H9 (cell line): Measurements from ENCODE around the gene SCAF1. TPM values are rescaled to one million over a fixed set of nuclear protein-coding genes. Genes with fewer than 3 reads are reported as not detected.
A peak's percentile ranks its signal among the peaks of the same experiment; 100 is the strongest.

Experiments
- DNase-seq: peaks from one replicate; pipeline ENCODE4 v3.0.0-alpha.2; 2017
- H2AFZ ChIP-seq: one replicate; pipeline ENCODE4 v1.6.1; 2013; ENCODE audit warnings: mild to moderate bottlenecking, low read length, control low read depth, moderate library complexity
- H2AK5ac ChIP-seq: 2 replicates; pipeline ENCODE4 v1.6.1; 2013; ENCODE audit warnings: low read length, control low read depth, mixed read lengths; ENCODE audit not compliant: insufficient read length
- H2BK120ac ChIP-seq: one replicate; pipeline ENCODE4 v1.6.1; 2013; ENCODE audit warnings: low read depth, mild to moderate bottlenecking, low read length, control low read depth, inconsistent platforms; ENCODE audit not compliant: poor library complexity, severe bottlenecking
- H2BK12ac ChIP-seq: 2 replicates; pipeline ENCODE4 v1.6.1; 2013; ENCODE audit warnings: low read length, control low read depth, mixed read lengths, low read depth; ENCODE audit not compliant: insufficient read length
- H2BK15ac ChIP-seq: 2 replicates; pipeline ENCODE4 v1.6.1; 2013; ENCODE audit warnings: low read depth, low read length, control low read depth
- H2BK20ac ChIP-seq: one replicate; pipeline ENCODE4 v1.6.1; 2013; ENCODE audit warnings: low read depth, mild to moderate bottlenecking, low read length, control low read depth, inconsistent platforms; ENCODE audit not compliant: poor library complexity, severe bottlenecking
- H2BK5ac ChIP-seq: 2 replicates; pipeline ENCODE4 v1.6.1; 2013; ENCODE audit warnings: low read length, control low read depth, mixed read lengths; ENCODE audit not compliant: insufficient read length
- H3K14ac ChIP-seq: 2 replicates; pipeline ENCODE4 v1.6.1; 2013; ENCODE audit warnings: low read length, control low read depth; ENCODE audit not compliant: insufficient read depth
- H3K18ac ChIP-seq: 2 replicates; pipeline ENCODE4 v1.6.1; 2013; ENCODE audit warnings: low read depth, mild to moderate bottlenecking, mixed read lengths, low read length, control low read depth; ENCODE audit not compliant: insufficient read length
- H3K23ac ChIP-seq: 2 replicates; pipeline ENCODE4 v1.6.1; 2013; ENCODE audit warnings: low read length, control low read depth, mixed read lengths, low read depth; ENCODE audit not compliant: insufficient read length
- H3K23me2 ChIP-seq: 2 replicates; pipeline ENCODE4 v1.6.1; 2013; ENCODE audit warnings: low read depth, mild to moderate bottlenecking, mixed read lengths, low read length, control low read depth; ENCODE audit not compliant: insufficient read length, poor library complexity, severe bottlenecking
- H3K27ac ChIP-seq: 2 replicates; pipeline ENCODE4 v1.5.1; 2013; ENCODE audit warnings: low read length, control low read depth, mixed read lengths, low read depth; ENCODE audit not compliant: insufficient read length
- H3K27me3 ChIP-seq: 2 replicates; pipeline ENCODE4 v1.6.1; 2013; ENCODE audit warnings: low read length, control low read depth, inconsistent platforms; ENCODE audit not compliant: insufficient read depth
- H3K4ac ChIP-seq: 2 replicates; pipeline ENCODE4 v1.6.1; 2013; ENCODE audit warnings: low read depth, mild to moderate bottlenecking, control low read depth, inconsistent platforms, low read length, moderate library complexity
- H3K4me1 ChIP-seq: 2 replicates; pipeline ENCODE4 v1.6.1; 2013; ENCODE audit warnings: low read length, control low read depth, inconsistent platforms; ENCODE audit not compliant: insufficient read depth
- H3K4me2 ChIP-seq: 2 replicates; pipeline ENCODE4 v1.6.1; 2013; ENCODE audit warnings: low read length, control low read depth, mixed read lengths; ENCODE audit not compliant: insufficient read length, insufficient read depth
- H3K56ac ChIP-seq: 2 replicates; pipeline ENCODE4 v1.6.1; 2013; ENCODE audit warnings: low read depth, mild to moderate bottlenecking, mixed read lengths, low read length, control low read depth; ENCODE audit not compliant: insufficient read length
- H3K79me1 ChIP-seq: 2 replicates; pipeline ENCODE4 v1.6.1; 2013; ENCODE audit warnings: low read depth, mild to moderate bottlenecking, moderate library complexity, low read length, control low read depth, inconsistent platforms; ENCODE audit not compliant: insufficient read depth, poor library complexity, severe bottlenecking
- H3K79me2 ChIP-seq: 2 replicates; pipeline ENCODE4 v1.6.1; 2013; ENCODE audit warnings: low read length, control low read depth, inconsistent platforms; ENCODE audit not compliant: insufficient read depth
- H3K9ac ChIP-seq: 2 replicates; pipeline ENCODE4 v1.6.1; 2013; ENCODE audit warnings: low read length, control low read depth, mixed read lengths; ENCODE audit not compliant: insufficient read length; ENCODE audit errors: extremely low read depth
- H3K9me3 ChIP-seq: one replicate; pipeline ENCODE4 v1.6.1; 2013; ENCODE audit warnings: low read depth, low read length, inconsistent platforms; ENCODE audit not compliant: control insufficient read depth
- H3T11ph ChIP-seq: one replicate; pipeline ENCODE4 v1.6.1; 2013; ENCODE audit warnings: mild to moderate bottlenecking, low read length, control low read depth, inconsistent platforms
- H4K20me1 ChIP-seq: one replicate; pipeline ENCODE4 v1.6.1; 2013; ENCODE audit not compliant: control insufficient read depth, insufficient read length, insufficient read depth
- H4K5ac ChIP-seq: 2 replicates; pipeline ENCODE4 v1.6.1; 2013; ENCODE audit warnings: low read depth, mild to moderate bottlenecking, mixed read lengths, low read length, control low read depth; ENCODE audit not compliant: insufficient read length
- H4K8ac ChIP-seq: replicated peaks from 2 replicates; pipeline ENCODE4 v1.6.1; 2013; ENCODE audit warnings: low read length, control low read depth, mixed read lengths, low read depth; ENCODE audit not compliant: insufficient read length
- H4K91ac ChIP-seq: 2 replicates; pipeline ENCODE4 v1.6.1; 2013; ENCODE audit warnings: low read depth, mild to moderate bottlenecking, moderate library complexity, mixed read lengths, low read length, control low read depth; ENCODE audit not compliant: insufficient read length
- H3K27ac Mint-ChIP-seq, 3 experiments: 2 replicates in 2 of 3; 3 replicates in 1 of 3; pipeline ENCODE4 v1.8.0; 2020 to 2021; ENCODE audit warnings: mixed read lengths in 3 of 3, mild to moderate bottlenecking in 1 of 3, moderate library complexity in 1 of 3
- H3K27me3 Mint-ChIP-seq: 2 replicates; pipeline ENCODE4 v1.8.0; 2021; ENCODE audit warnings: low read depth, mild to moderate bottlenecking, moderate library complexity, mixed read lengths
- H3K36me3 Mint-ChIP-seq, 3 experiments: 2 replicates in 2 of 3; 3 replicates in 1 of 3; pipeline ENCODE4 v1.8.0; 2020 to 2021; ENCODE audit warnings: low read depth in 3 of 3, mixed read lengths in 3 of 3; ENCODE audit not compliant: insufficient read depth in 1 of 3
- H3K4me1 Mint-ChIP-seq, 2 experiments: 2 replicates each; pipeline ENCODE4 v1.8.0; 2020; ENCODE audit warnings: mixed read lengths in 2 of 2
- H3K4me3 Mint-ChIP-seq, 2 experiments: 2 replicates in 1 of 2; 3 replicates in 1 of 2; pipeline ENCODE4 v1.8.0; 2020 to 2021; ENCODE audit warnings: mild to moderate bottlenecking in 2 of 2, mixed read lengths in 2 of 2, moderate library complexity in 1 of 2
- H3K9me3 Mint-ChIP-seq, 2 experiments: 2 replicates in 1 of 2; 3 replicates in 1 of 2; pipeline ENCODE4 v1.8.0; 2020; ENCODE audit warnings: mild to moderate bottlenecking in 2 of 2, mixed read lengths in 2 of 2, moderate library complexity in 1 of 2
- CTCF ChIP-seq: fragments of 200-600 bp; sonication (generic); conservative IDR thresholded peaks from 3 replicates; pipeline ENCODE4 v1.8.0; 2021; ENCODE audit warnings: antibody characterized with exemption, mild to moderate bottlenecking
- WGBS: extraction: QIAGEN DNeasy Blood & Tissue Kit; methylation state at CpG from one replicate; pipeline ENCODE4 v1.1.7; 2013; ENCODE audit warnings: missing lambda C conversion rate, low lambda C conversion rate, mixed read lengths; ENCODE audit not compliant: insufficient read length; ENCODE audit errors: extremely low coverage; 5-methylcytosine and 5-hydroxymethylcytosine counted together
- total RNA-seq: library from RNA; stranded (reverse); gene quantifications from 2 replicates; pipeline ENCODE4 v1.2.1, GENCODE V29; 2021

Gene SCAF1
- total RNA-seq, 1 experiment from 2014 or later: 85.3 TPM

- no peak overlapping the region for H2BK120ac ChIP-seq
- no peak overlapping the region for H3T11ph ChIP-seq
- no peak overlapping the region for H2BK15ac ChIP-seq
- no peak overlapping the region for H3K9ac ChIP-seq
- no peaks in the 10 kb centered on the region for H3K9me3 ChIP-seq
- no peak overlapping the region for H3K4me2 ChIP-seq
- no peak overlapping the region for H3K56ac ChIP-seq
- Mint-ChIP-seq H3K36me3 (peaks cover 16 to 42% (median 37%) of the 10 kb centered on the region in 3 experiments), H3K27ac (peak overlapping the region in 1 of 3 experiments; percentile 87; a peak in 1 of 7 replicates), H3K4me1 (no peaks in the 10 kb centered on the region), H3K27me3 (no peaks in the 10 kb centered on the region; the same call in 1 of the 2 replicates), H3K9me3 (no peaks in the 10 kb centered on the region), H3K4me3 (no peak overlapping the region; a peak in 1 of 5 replicates)
- no peaks in the 10 kb centered on the region for H3K79me2 ChIP-seq
- no peak overlapping the region for H2BK5ac ChIP-seq
- no CpG with 5 or more reads among the region's 11 CpGs for WGBS
- no peaks in the 10 kb centered on the region for H3K4me1 ChIP-seq
- H4K5ac ChIP-seq: no peak overlapping the region
- no peak overlapping the region for H2AFZ ChIP-seq
- no peaks in the 10 kb centered on the region for H3K23me2 ChIP-seq
- H4K91ac ChIP-seq: no peak overlapping the region
- no peak overlapping the region for H4K8ac ChIP-seq
- TF ChIP-seq CTCF: no peak
- no peak overlapping the region for H2AK5ac ChIP-seq
- H2BK20ac ChIP-seq: no peak overlapping the region
- H3K27ac ChIP-seq: no peak overlapping the region
- H3K4ac ChIP-seq: no peak overlapping the region
- H3K14ac ChIP-seq: no peak overlapping the region
- H3K27me3 ChIP-seq: no peaks in the 10 kb centered on the region
- H2BK12ac ChIP-seq: no peak overlapping the region
- H3K79me1 ChIP-seq: no peaks in the 10 kb centered on the region
- H3K23ac ChIP-seq: no peak overlapping the region
- DNase-seq: no peak
- no peak overlapping the region for H3K18ac ChIP-seq
- H4K20me1 ChIP-seq: no peaks in the 10 kb centered on the region
These were observed 58.6 kb downstream of the SCAF1 start for GRCh38 chr19:49700563-49700962.
